HTERT RPE-1 (cell line): ENCODE measurements around the gene CACNA2D3.

Source experiments
- in situ Hi-C: fragments of 300-500 bp; cut with MboI; formaldehyde crosslinking; loops from 4 replicates; pipeline ENCODE4 v1.14.3; 2020; ENCODE audit warnings: low sequenced_read_pairs

The CACNA2D3 gene

GRCh38 chr3:54772051-54772450 lies 649.7 kb downstream of the CACNA2D3 start:
- in situ Hi-C loops: no loop called here

- in situ Hi-C loops: no loop called here
Measured at GRCh38 chr3:54772746-54773145, 650.4 kb downstream of the CACNA2D3 start.

- in situ Hi-C loops: no loop called here
Measured at GRCh38 chr3:54773271-54773670, 650.9 kb downstream of the CACNA2D3 start.

- in situ Hi-C loops: no loop called here
Measured at GRCh38 chr3:54776601-54777000, 654.2 kb downstream of the CACNA2D3 start.

GRCh38 chr3:54777141-54777540 lies 654.8 kb downstream of the CACNA2D3 start:
- in situ Hi-C loops: no loop called here

- in situ Hi-C loops: no loop called here
Measured at GRCh38 chr3:54780336-54780735, 658.0 kb downstream of the CACNA2D3 start.

GRCh38 chr3:54781728-54782127 lies 659.4 kb downstream of the CACNA2D3 start:
- in situ Hi-C loops: no loop called here

GRCh38 chr3:54783611-54784010 lies 661.3 kb downstream of the CACNA2D3 start:
- in situ Hi-C loops: no loop called here

- in situ Hi-C loops: no loop called here
Measured at GRCh38 chr3:54784021-54784420, 661.7 kb downstream of the CACNA2D3 start.

GRCh38 chr3:54785976-54786375 lies 663.6 kb downstream of the CACNA2D3 start:
- in situ Hi-C loops: no loop called here

GRCh38 chr3:54790051-54790450 lies 667.7 kb downstream of the CACNA2D3 start:
- in situ Hi-C loops: no loop called here

- in situ Hi-C loops: no loop called here
Measured at GRCh38 chr3:54791501-54792156, 669.3 kb downstream of the CACNA2D3 start.

GRCh38 chr3:54792584-54792983 lies 670.2 kb downstream of the CACNA2D3 start:
- in situ Hi-C loops: no loop called here

GRCh38 chr3:54793171-54793570 lies 670.8 kb downstream of the CACNA2D3 start:
- in situ Hi-C loops: no loop called here

GRCh38 chr3:54797111-54797510 lies 674.8 kb downstream of the CACNA2D3 start:
- in situ Hi-C loops: no loop called here

- in situ Hi-C loops: no loop called here
Measured at GRCh38 chr3:54800478-54800877, 678.1 kb downstream of the CACNA2D3 start.

GRCh38 chr3:54801977-54802376 lies 679.6 kb downstream of the CACNA2D3 start:
- in situ Hi-C loops: no loop called here

GRCh38 chr3:54810401-54810800 lies 688.0 kb downstream of the CACNA2D3 start:
- in situ Hi-C loops: no loop called here

- in situ Hi-C loops: no loop called here
Measured at GRCh38 chr3:54814224-54814623, 691.9 kb downstream of the CACNA2D3 start.

- in situ Hi-C loops: no loop called here
Measured at GRCh38 chr3:54817628-54818027, 695.3 kb downstream of the CACNA2D3 start.

GRCh38 chr3:54818486-54818885 lies 696.1 kb downstream of the CACNA2D3 start:
- in situ Hi-C loops: no loop called here

GRCh38 chr3:54818942-54819341 lies 696.6 kb downstream of the CACNA2D3 start:
- in situ Hi-C loops: no loop called here

- in situ Hi-C loops: no loop called here
Measured at GRCh38 chr3:54819946-54820345, 697.6 kb downstream of the CACNA2D3 start.
